CD4-positive, CD25-positive, alpha-beta regulatory T cell (primary cell): ENCODE data around the gene PCDHB7. TPM values are rescaled to one million over a fixed set of nuclear protein-coding genes. Genes with fewer than 3 reads are reported as not detected.
A peak's percentile ranks its signal among the peaks of the same experiment; 100 is the strongest.
"Not testable (repeated sequence)": the region's sequence is repeated elsewhere in the genome, so short reads cannot be mapped to it uniquely, and the experiment has no call there.

Experiments
- ATAC-seq, 2 donors: fragments of 150-1000 bp; cut with Tn5 transposase; one replicate each; pipeline ENCODE4 v1.10.0; 2021; ENCODE audit warnings: low read depth in 2 of 2, moderate number of reproducible peaks in 2 of 2, moderate library complexity in 1 of 2
- DNase-seq, 3 donors: peaks; one replicate each; pipeline versions ENCODE4 v3.0.0 to v3.0.0-alpha.2; 2012 to 2022; ENCODE audit warnings: mixed read lengths in 1 of 3
- H3K27ac ChIP-seq: one replicate; pipeline ENCODE4 v1.7.0; 2013; ENCODE audit warnings: mild to moderate bottlenecking, low read length; ENCODE audit not compliant: insufficient read depth, poor library complexity, severe bottlenecking
- H3K27me3 ChIP-seq: one replicate; pipeline ENCODE4 v1.7.0; 2013; ENCODE audit warnings: low read length; ENCODE audit not compliant: control insufficient read depth, insufficient read depth
- H3K36me3 ChIP-seq: one replicate; pipeline ENCODE4 v1.7.0; 2013; ENCODE audit warnings: mild to moderate bottlenecking, low read length, moderate library complexity; ENCODE audit not compliant: control insufficient read depth, insufficient read depth
- H3K4me1 ChIP-seq: 2 replicates; pipeline ENCODE4 v1.7.0; 2013; ENCODE audit warnings: mild to moderate bottlenecking, low read length; ENCODE audit not compliant: insufficient read depth, control insufficient read depth, poor library complexity, severe bottlenecking
- H3K4me3 ChIP-seq: one replicate; pipeline ENCODE4 v1.7.0; 2013; ENCODE audit warnings: low read depth, mild to moderate bottlenecking, low read length, moderate library complexity
- H3K9me3 ChIP-seq, 2 experiments: 1 replicate in 1 of 2; 2 replicates in 1 of 2; pipeline ENCODE4 v1.7.0; 2013; ENCODE audit warnings: low read length in 2 of 2, mild to moderate bottlenecking in 1 of 2, moderate library complexity in 1 of 2; ENCODE audit not compliant: control insufficient read depth in 2 of 2
- H3K27ac Mint-ChIP-seq, 3 donors: one replicate each; pipeline ENCODE4 v1.8.0; 2020 to 2022; ENCODE audit warnings: mild to moderate bottlenecking in 3 of 3, mixed read lengths in 3 of 3, moderate library complexity in 2 of 3
- H3K27me3 Mint-ChIP-seq: one replicate; pipeline ENCODE4 v1.8.0; 2022; ENCODE audit warnings: mild to moderate bottlenecking, mixed read lengths
- H3K36me3 Mint-ChIP-seq: one replicate; pipeline ENCODE4 v1.8.0; 2020; ENCODE audit warnings: mixed read lengths
- H3K4me1 Mint-ChIP-seq, 4 donors: one replicate each; pipeline ENCODE4 v1.8.0; 2020 to 2022; ENCODE audit warnings: mixed read lengths in 4 of 4, mild to moderate bottlenecking in 1 of 4
- H3K4me3 Mint-ChIP-seq, 4 donors: one replicate each; pipeline ENCODE4 v1.8.0; 2020 to 2022; ENCODE audit warnings: mild to moderate bottlenecking in 4 of 4, mixed read lengths in 4 of 4, moderate library complexity in 3 of 4
- H3K9me3 Mint-ChIP-seq, 7 donors: one replicate each; pipeline ENCODE4 v1.8.0; 2020 to 2022; ENCODE audit warnings: mixed read lengths in 7 of 7, mild to moderate bottlenecking in 3 of 7, moderate library complexity in 2 of 7
- polyA plus RNA-seq, 4 donors: library from polyadenylated mRNA; unstranded; fragments of 300-500 nt; fragmentation: Illumina TruSeq; gene quantifications; one replicate each; pipeline ENCODE4 v1.2.3, GENCODE V29; 2021
- total RNA-seq: library from RNA; stranded (reverse); gene quantifications from one replicate; pipeline ENCODE4 v1.2.3, GENCODE V29; 2022

Gene PCDHB7
- total and polyA plus RNA-seq, 5 donors from 2014 or later: not detected

- H3K27me3 ChIP-seq, H3K36me3 ChIP-seq, H3K4me3 Mint-ChIP-seq, ATAC-seq, H3K27ac Mint-ChIP-seq, DNase-seq, H3K9me3 ChIP-seq, H3K4me3 ChIP-seq, H3K27ac ChIP-seq, H3K36me3 Mint-ChIP-seq, H3K4me1 Mint-ChIP-seq, H3K4me1 ChIP-seq: not testable (repeated sequence)
- peaks cover 0 to 31% (median 12%) of the 10 kb centered on the region in 7 donors for H3K9me3 Mint-ChIP-seq
- H3K27me3 Mint-ChIP-seq: peaks cover 19% of the 10 kb centered on the region
Observed at GRCh38 chr5:141184117-141184855, 11.8 kb downstream of the PCDHB7 start.

DNA sequence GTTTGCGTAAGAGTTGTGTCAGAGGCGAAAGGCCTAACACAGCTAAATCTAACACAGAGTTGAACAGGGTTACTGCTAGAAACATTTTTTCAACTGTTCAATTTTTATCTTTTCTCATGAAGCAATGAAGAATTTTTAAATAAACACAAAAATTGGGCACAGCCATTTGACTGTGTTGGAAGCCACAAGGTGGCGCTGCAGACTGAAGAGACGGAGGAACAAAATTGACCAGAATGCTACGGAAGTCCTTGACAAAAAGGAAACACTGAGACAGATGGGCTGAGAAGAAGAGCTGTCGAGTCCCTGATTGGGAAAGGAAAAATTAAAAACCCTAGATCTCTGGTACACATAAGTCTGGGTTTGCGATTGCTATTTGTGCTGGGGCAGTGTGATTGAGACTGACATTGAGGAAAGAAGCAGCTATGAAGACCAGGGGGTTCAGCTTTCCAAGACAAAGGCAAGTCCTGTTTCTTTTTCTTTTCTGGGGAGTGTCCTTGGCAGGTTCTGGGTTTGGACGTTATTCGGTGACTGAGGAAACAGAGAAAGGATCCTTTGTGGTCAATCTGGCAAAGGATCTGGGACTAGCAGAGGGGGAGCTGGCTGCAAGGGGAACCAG is 14.6 kb downstream of the PCDHB7 start, which contains the start of gene PCDHB9:
TSS of gene PCDHB9 (plus strand) at position 265 of the 616 bp plus-strand sequence. CDS start at position 423, 158 bp downstream.
- H3K27me3 ChIP-seq: peaks cover 3% of the 10 kb centered on the region
- peaks cover 21% of the 10 kb centered on the region for H3K27me3 Mint-ChIP-seq
- H3K4me1 Mint-ChIP-seq: peaks cover 0 to 11% (median 2%) of the 10 kb centered on the region in 4 donors
- H3K36me3 ChIP-seq: no peaks in the 10 kb centered on the region
- no peak within 1 kb of the TSS for H3K27ac ChIP-seq
- H3K27ac Mint-ChIP-seq: no peak within 1 kb of the TSS
- H3K4me1 ChIP-seq: no peaks in the 10 kb centered on the region
- peak within 1 kb of the TSS in 2 of 4 donors; percentile 12 to 49 for H3K4me3 Mint-ChIP-seq
- ATAC-seq: no peak
- H3K9me3 ChIP-seq: peaks cover 0 to 2% of the 10 kb centered on the region in 2 experiments
- peak in 2 of 3 donors; percentile 9 to 13 for DNase-seq
- H3K36me3 Mint-ChIP-seq: peaks cover 14% of the 10 kb centered on the region
- peaks cover 0 to 39% (median 14%) of the 10 kb centered on the region in 7 donors for H3K9me3 Mint-ChIP-seq
- H3K4me3 ChIP-seq: peak within 1 kb of the TSS; percentile 27

GRCh38 chr5:141188682-141189081 is 16.2 kb downstream of the PCDHB7 start:
- not testable (repeated sequence) for H3K27ac Mint-ChIP-seq, H3K4me3 Mint-ChIP-seq, H3K36me3 ChIP-seq, DNase-seq, H3K27me3 ChIP-seq, H3K9me3 ChIP-seq, H3K27ac ChIP-seq, H3K4me3 ChIP-seq, ATAC-seq, H3K4me1 ChIP-seq
- peaks cover 20% of the 10 kb centered on the region for H3K27me3 Mint-ChIP-seq
- H3K4me1 Mint-ChIP-seq: peaks cover 0 to 11% (median 2%) of the 10 kb centered on the region in 4 donors
- H3K36me3 Mint-ChIP-seq: peaks cover 14% of the 10 kb centered on the region
- peaks cover 0 to 39% (median 10%) of the 10 kb centered on the region in 7 donors for H3K9me3 Mint-ChIP-seq

DNA sequence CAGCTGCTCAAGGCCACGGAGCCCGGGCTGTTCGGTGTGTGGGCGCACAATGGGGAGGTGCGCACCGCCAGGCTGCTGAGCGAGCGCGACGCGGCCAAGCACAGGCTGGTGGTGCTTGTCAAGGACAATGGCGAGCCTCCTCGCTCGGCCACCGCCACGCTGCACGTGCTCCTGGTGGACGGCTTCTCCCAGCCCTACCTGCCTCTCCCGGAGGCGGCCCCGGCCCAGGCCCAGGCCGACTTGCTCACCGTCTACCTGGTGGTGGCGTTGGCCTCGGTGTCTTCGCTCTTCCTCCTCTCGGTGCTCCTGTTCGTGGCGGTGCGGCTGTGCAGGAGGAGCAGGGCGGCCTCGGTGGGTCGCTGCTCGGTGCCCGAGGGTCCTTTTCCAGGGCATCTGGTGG is 16.7 kb downstream of the PCDHB7 start:
- not testable (repeated sequence) for H3K4me3 ChIP-seq, H3K36me3 ChIP-seq, H3K27ac ChIP-seq, H3K27ac Mint-ChIP-seq, H3K27me3 ChIP-seq, DNase-seq, H3K4me1 ChIP-seq, ATAC-seq, H3K4me3 Mint-ChIP-seq, H3K9me3 ChIP-seq
- Mint-ChIP-seq H3K4me1 (peaks cover 0 to 11% (median 2%) of the 10 kb centered on the region in 4 donors), H3K36me3 (peaks cover 14% of the 10 kb centered on the region), H3K27me3 (peaks cover 20% of the 10 kb centered on the region), H3K9me3 (peaks cover 0 to 38% (median 10%) of the 10 kb centered on the region in 7 donors)

GRCh38 chr5:141192110-141192725 is 19.8 kb downstream of the PCDHB7 start, which contains the start of gene PCDHB10:
Gene PCDHB10 (plus strand): TSS chr5:141192353. CDS start chr5:141192553, 200 bp downstream.
- Mint-ChIP-seq H3K9me3 (peaks cover 0 to 44% (median 20%) of the 10 kb centered on the region in 7 donors), H3K27ac (no peak within 1 kb of the TSS), H3K4me1 (peaks cover 0 to 4% (median 0%) of the 10 kb centered on the region in 4 donors), H3K27me3 (peaks cover 10% of the 10 kb centered on the region), H3K4me3 (no peak within 1 kb of the TSS), H3K36me3 (peaks cover 8% of the 10 kb centered on the region)
- Histone ChIP-seq H3K4me3 (no peak within 1 kb of the TSS), H3K36me3 (no peaks in the 10 kb centered on the region), H3K27ac (no peak within 1 kb of the TSS), H3K27me3 (no peaks in the 10 kb centered on the region), H3K4me1 (no peaks in the 10 kb centered on the region), H3K9me3 (peaks cover 9 to 10% of the 10 kb centered on the region in 2 experiments)
- ATAC-seq (no peak), DNase-seq (peak in 2 of 3 donors; percentile 8 to 10)

GRCh38 chr5:141194332-141194731 is 21.9 kb downstream of the PCDHB7 start:
- H3K27ac Mint-ChIP-seq, H3K4me1 ChIP-seq, H3K4me3 ChIP-seq, H3K27ac ChIP-seq, H3K36me3 ChIP-seq, H3K4me3 Mint-ChIP-seq, H3K36me3 Mint-ChIP-seq, ATAC-seq, DNase-seq, H3K27me3 ChIP-seq, H3K4me1 Mint-ChIP-seq, H3K27me3 Mint-ChIP-seq: not testable (repeated sequence)
- peaks cover 11 to 18% of the 10 kb centered on the region in 2 experiments for H3K9me3 ChIP-seq
- peaks cover 0 to 45% (median 20%) of the 10 kb centered on the region in 7 donors for H3K9me3 Mint-ChIP-seq

GRCh38 chr5:141196363-141196762 is 23.9 kb downstream of the PCDHB7 start:
- H3K27me3 ChIP-seq: peaks cover 5% of the 10 kb centered on the region
- no peak overlapping the region for H3K4me3 ChIP-seq
- Mint-ChIP-seq H3K36me3 (peaks cover 5% of the 10 kb centered on the region), H3K27me3 (peaks cover 14% of the 10 kb centered on the region), H3K4me1 (peaks cover 0 to 4% (median 0%) of the 10 kb centered on the region in 4 donors), H3K27ac (no peak overlapping the region), H3K4me3 (no peak overlapping the region), H3K9me3 (peaks cover 0 to 50% (median 21%) of the 10 kb centered on the region in 7 donors)
- H3K4me1 ChIP-seq: no peaks in the 10 kb centered on the region
- H3K36me3 ChIP-seq: no peaks in the 10 kb centered on the region
- H3K27ac ChIP-seq: no peak overlapping the region
- no peak for ATAC-seq
- peaks cover 17 to 25% of the 10 kb centered on the region in 2 experiments for H3K9me3 ChIP-seq
- no peak for DNase-seq
